Keratinocyte (primary cell): Measurements from ENCODE around the gene LDLRAD4. TPM values are rescaled to one million over a fixed set of nuclear protein-coding genes. Genes with fewer than 3 reads are reported as not detected.

Experiments used
- DNase-seq: peaks from one replicate; pipeline ENCODE4 v3.0.0-alpha.2; 2011; ENCODE audit warnings: low read depth, missing footprints, low spot score
- FAIRE-seq: peaks from 2 replicates; lab custom pipeline; 2011; peaks lifted over from hg19 to GRCh38; lab: Jason Lieb, UNC
- H2AFZ ChIP-seq: 2 replicates; pipeline ENCODE4 v1.6.0; 2012; ENCODE audit warnings: low read length, control low read depth, inconsistent platforms; ENCODE audit not compliant: control insufficient read depth
- H3K27ac ChIP-seq: 2 replicates; pipeline ENCODE4 v1.5.1; 2011; ENCODE audit warnings: low read length; ENCODE audit not compliant: control insufficient read depth, insufficient read depth
- H3K27me3 ChIP-seq: 3 replicates; pipeline ENCODE4 v1.6.0; 2011; ENCODE audit warnings: low read length; ENCODE audit not compliant: control insufficient read depth, insufficient read depth; ENCODE audit errors: extremely low read depth
- H3K36me3 ChIP-seq, 2 experiments: 2 replicates in 1 of 2; 3 replicates in 1 of 2; pipeline ENCODE4 v1.5.1; 2011; ENCODE audit warnings: low read length in 2 of 2, mild to moderate bottlenecking in 1 of 2; ENCODE audit not compliant: control insufficient read depth in 2 of 2, insufficient read depth in 2 of 2; ENCODE audit errors: extremely low read depth in 1 of 2
- H3K4me1 ChIP-seq: 3 replicates; pipeline ENCODE4 v1.5.1; 2011; ENCODE audit warnings: low read length; ENCODE audit not compliant: control insufficient read depth, insufficient read depth; ENCODE audit errors: extremely low read depth
- H3K4me2 ChIP-seq: 3 replicates; pipeline ENCODE4 v1.6.0; 2011; ENCODE audit warnings: low read depth, low read length; ENCODE audit not compliant: control insufficient read depth, insufficient read depth; ENCODE audit errors: extremely low read depth
- H3K4me3 ChIP-seq, 3 experiments: fragments of 200-600 bp in 1 of 3; sonication (generic) in 1 of 3; 2 replicates in 2 of 3; 3 replicates in 1 of 3; pipeline ENCODE4 v1.5.1; 2011 to 2016; ENCODE audit warnings: low read length in 3 of 3, mild to moderate bottlenecking in 3 of 3, control low read depth in 2 of 3, inconsistent platforms in 1 of 3, low read depth in 1 of 3, mixed read lengths in 1 of 3, mixed run types in 1 of 3, moderate library complexity in 1 of 3; ENCODE audit not compliant: control insufficient read depth in 2 of 3, insufficient read depth in 2 of 3; ENCODE audit errors: extremely low read depth in 1 of 3
- H3K79me2 ChIP-seq: 2 replicates; pipeline ENCODE4 v1.6.0; 2012; ENCODE audit warnings: low read length; ENCODE audit not compliant: control insufficient read depth, insufficient read depth
- H3K9ac ChIP-seq: 3 replicates; pipeline ENCODE4 v1.6.0; 2011; ENCODE audit warnings: low read length; ENCODE audit not compliant: control insufficient read depth, insufficient read depth; ENCODE audit errors: extremely low read depth
- H3K9me1 ChIP-seq: 3 replicates; pipeline ENCODE4 v1.6.0; 2011; ENCODE audit warnings: low read length; ENCODE audit not compliant: control insufficient read depth, insufficient read depth; ENCODE audit errors: extremely low read depth
- H3K9me3 ChIP-seq: 2 replicates; pipeline ENCODE4 v1.5.1; 2012; ENCODE audit warnings: low read depth, low read length; ENCODE audit not compliant: control insufficient read depth
- H4K20me1 ChIP-seq: 3 replicates; pipeline ENCODE4 v1.6.0; 2011; ENCODE audit warnings: low read length; ENCODE audit not compliant: control insufficient read depth, insufficient read depth; ENCODE audit errors: extremely low read depth
- EZH2 ChIP-seq: IDR thresholded peaks from one replicate; pipeline ENCODE4 v1.6.1; 2012; ENCODE audit warnings: inconsistent platforms, mild to moderate bottlenecking, low read length, moderate library complexity
- dilution Hi-C: fragments of 300-500 bp; cut with MboI; formaldehyde crosslinking; loops from one replicate; pipeline ENCODE4 v1.7.0; 2020; ENCODE audit warnings: low sequenced_read_pairs; ENCODE audit not compliant: extremely low pct_ligation_motif_present
- polyA plus RNA-seq, 5 experiments: library from polyadenylated mRNA; depleted of rRNA in 3 of 5; stranded (reverse) in 3 of 5; stranded (forward) in 1 of 5; unstranded in 1 of 5; fragments of >200 nt; gene quantifications; 1 replicate in 1 of 5; 2 replicates in 3 of 5; 3 replicates in 1 of 5; pipeline versions ENCODE4 v1.2.1 to v1.2.3, GENCODE V29; 2011 to 2012; ENCODE audit warnings: missing spikeins in 2 of 5, low read depth in 1 of 5, low replicate concordance in 1 of 5
- TF ChIP-seq, protein P1 (sequence below), 3 experiments: IDR thresholded peaks in 1 of 3; conservative IDR thresholded peaks in 1 of 3; optimal IDR thresholded peaks in 1 of 3; 2 replicates in 2 of 3; 3 replicates in 1 of 3; pipeline versions ENCODE3 to v1.5.1; 2011; ENCODE audit warnings: low read length in 3 of 3, mild to moderate bottlenecking in 3 of 3, moderate library complexity in 2 of 3, control low read depth in 1 of 3, inconsistent platforms in 1 of 3; ENCODE audit not compliant: insufficient read depth in 2 of 3; ENCODE audit errors: extremely low read depth in 1 of 3

Gene LDLRAD4
- polyA plus RNA-seq, 1 donor (not counting 4 experiments of a cell fraction or from before 2014, with no cell fraction given) = not detected

DNA sequence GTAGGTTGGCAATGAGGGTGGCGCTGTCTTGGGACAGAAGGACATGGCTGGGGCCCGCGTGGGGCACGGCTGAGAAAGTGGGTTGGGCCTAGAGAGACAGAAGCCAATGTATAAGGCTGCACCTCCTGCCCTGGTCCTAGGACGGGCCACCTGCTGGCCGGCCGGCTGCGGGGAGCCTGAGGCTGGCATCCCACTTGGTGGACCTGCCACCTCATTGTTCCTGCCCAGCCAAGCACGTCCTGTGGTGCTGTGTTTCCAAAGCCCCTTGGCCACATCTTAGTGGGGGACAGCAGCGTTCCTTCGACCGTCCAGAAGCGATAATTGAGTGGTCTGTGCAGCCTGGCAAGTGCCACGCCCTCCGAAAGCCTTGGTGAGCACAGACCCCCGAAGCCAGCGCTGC, 223.9 kb downstream of the LDLRAD4 start:
- dilution Hi-C loops = no loop called here
- H3K4me1 ChIP-seq = no peaks in the 10 kb centered on the region
- H3K9me1 ChIP-seq = no peaks in the 10 kb centered on the region
- no peaks in the 10 kb centered on the region for H3K36me3 ChIP-seq
- H3K4me2 ChIP-seq = no peak overlapping the region
- TF ChIP-seq, protein P1, sequence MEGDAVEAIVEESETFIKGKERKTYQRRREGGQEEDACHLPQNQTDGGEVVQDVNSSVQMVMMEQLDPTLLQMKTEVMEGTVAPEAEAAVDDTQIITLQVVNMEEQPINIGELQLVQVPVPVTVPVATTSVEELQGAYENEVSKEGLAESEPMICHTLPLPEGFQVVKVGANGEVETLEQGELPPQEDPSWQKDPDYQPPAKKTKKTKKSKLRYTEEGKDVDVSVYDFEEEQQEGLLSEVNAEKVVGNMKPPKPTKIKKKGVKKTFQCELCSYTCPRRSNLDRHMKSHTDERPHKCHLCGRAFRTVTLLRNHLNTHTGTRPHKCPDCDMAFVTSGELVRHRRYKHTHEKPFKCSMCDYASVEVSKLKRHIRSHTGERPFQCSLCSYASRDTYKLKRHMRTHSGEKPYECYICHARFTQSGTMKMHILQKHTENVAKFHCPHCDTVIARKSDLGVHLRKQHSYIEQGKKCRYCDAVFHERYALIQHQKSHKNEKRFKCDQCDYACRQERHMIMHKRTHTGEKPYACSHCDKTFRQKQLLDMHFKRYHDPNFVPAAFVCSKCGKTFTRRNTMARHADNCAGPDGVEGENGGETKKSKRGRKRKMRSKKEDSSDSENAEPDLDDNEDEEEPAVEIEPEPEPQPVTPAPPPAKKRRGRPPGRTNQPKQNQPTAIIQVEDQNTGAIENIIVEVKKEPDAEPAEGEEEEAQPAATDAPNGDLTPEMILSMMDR (optimal IDR thresholded peaks at IDR 0.05 in 1 of 3, IDR thresholded peaks at IDR 0.05 in 1 of 3, conservative IDR thresholded peaks at IDR 0.05 in 1 of 3; ENCODE audit: extremely low read depth in 1 of 3, insufficient read depth in 2 of 3, low read length in 3 of 3) = no peak
- H3K4me3 ChIP-seq = no peak overlapping the region
- H3K9ac ChIP-seq = no peak overlapping the region
- H2AFZ ChIP-seq = no peak overlapping the region
- no peaks in the 10 kb centered on the region for H3K79me2 ChIP-seq
- no peak for DNase-seq
- H3K27ac ChIP-seq = no peak overlapping the region
- FAIRE-seq = no peak
- no peaks in the 10 kb centered on the region for H3K9me3 ChIP-seq
- no peaks in the 10 kb centered on the region for H3K27me3 ChIP-seq
- H4K20me1 ChIP-seq = no peaks in the 10 kb centered on the region

DNA sequence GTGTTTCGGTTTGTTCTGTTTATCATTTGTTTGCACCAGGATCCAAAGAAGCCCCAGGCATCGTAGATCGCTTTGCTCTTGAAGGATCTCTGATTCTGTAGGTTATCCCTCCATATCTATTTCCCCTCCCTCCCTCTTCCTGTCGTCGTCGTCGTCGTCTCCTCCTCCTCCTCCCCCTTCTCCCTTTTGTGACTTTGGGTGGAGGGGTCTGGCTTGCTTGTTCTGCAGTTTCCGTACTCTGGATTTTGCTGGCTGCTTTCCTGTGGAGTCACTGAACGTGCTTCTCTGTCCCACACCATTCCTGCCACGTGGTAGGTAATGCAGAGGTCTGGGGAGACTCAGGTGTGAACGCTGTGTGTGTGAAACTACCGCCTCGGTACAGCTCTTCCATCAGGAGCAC, 225.0 kb downstream of the LDLRAD4 start:
- Histone ChIP-seq H3K27me3 (no peaks in the 10 kb centered on the region), H3K27ac (no peak overlapping the region), H3K79me2 (no peaks in the 10 kb centered on the region), H2AFZ (no peak overlapping the region), H3K4me2 (no peak overlapping the region), H3K9me1 (no peaks in the 10 kb centered on the region), H3K9ac (no peak overlapping the region), H4K20me1 (no peaks in the 10 kb centered on the region), H3K36me3 (no peaks in the 10 kb centered on the region), H3K9me3 (no peaks in the 10 kb centered on the region), H3K4me1 (no peaks in the 10 kb centered on the region), H3K4me3 (no peak overlapping the region)
- TF ChIP-seq EZH2 = no peak
- TF ChIP-seq, protein P1 (optimal IDR thresholded peaks at IDR 0.05 in 1 of 3, IDR thresholded peaks at IDR 0.05 in 1 of 3, conservative IDR thresholded peaks at IDR 0.05 in 1 of 3; ENCODE audit: extremely low read depth in 1 of 3, insufficient read depth in 2 of 3, low read length in 3 of 3) = no peak
- DNase-seq = no peak
- FAIRE-seq = no peak
- dilution Hi-C loops = no loop called here
